ENCODE measurements around the gene PEA15.

Gene PEA15

DNA sequence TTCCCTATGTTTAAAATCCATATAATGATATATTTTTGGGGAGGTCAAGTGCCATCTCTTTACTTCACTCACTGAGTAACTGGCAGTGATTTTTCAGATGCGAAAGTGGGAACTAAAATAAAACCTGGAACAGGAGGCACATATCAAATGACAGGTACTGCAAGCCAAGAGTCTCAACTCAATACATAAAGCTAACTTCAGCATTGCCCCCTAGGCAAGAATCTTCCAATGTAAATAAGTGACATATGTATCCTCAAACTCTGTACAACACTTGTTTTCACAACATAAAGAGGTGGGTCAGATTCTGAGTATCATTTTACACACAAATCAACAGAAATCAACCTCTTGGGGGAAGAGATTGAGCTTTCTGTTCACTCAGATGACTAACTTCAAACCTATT, 39.0 kb downstream of the PEA15 start:
- no peak for DNase-seq

DNA sequence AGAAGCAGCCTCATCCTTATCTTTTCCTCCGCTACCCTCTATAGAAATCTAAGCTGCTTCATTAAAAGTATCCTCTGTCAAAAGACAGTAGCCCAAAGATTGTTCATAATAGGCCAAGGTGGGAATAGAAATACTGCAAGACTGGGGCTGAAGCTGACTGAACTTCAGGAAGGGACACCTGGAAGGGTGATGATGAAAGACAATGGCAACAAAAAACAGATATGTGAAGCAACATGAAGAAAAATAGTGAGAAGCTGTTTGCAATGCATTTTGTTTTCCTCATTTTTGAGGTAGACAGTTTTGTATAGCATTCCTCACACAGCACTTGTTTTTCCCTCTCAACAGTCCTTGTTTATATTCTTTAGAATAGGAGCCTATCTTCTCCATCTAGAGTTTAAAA, 40.2 kb downstream of the PEA15 start:
- DNase-seq: no peak

DNA sequence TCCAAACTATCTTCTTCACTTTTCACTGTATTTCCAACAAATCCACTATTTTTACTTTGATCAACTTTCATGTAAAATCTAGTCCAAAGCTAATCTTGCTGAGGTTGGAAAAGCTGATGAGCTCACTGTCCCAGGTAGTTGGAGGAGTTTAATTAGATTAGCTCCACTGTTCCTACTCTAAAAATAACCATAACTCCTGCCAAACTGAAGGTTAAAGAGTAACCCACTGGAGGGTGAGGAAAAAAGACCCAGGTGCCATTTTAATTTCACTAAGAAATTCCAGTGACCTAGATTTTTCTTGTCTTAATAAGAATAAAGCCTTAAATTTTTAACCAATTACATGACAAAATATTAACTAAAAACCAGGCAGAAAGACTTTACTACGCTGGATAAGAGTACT, 41.9 kb downstream of the PEA15 start:
- DNase-seq: no peak

DNA sequence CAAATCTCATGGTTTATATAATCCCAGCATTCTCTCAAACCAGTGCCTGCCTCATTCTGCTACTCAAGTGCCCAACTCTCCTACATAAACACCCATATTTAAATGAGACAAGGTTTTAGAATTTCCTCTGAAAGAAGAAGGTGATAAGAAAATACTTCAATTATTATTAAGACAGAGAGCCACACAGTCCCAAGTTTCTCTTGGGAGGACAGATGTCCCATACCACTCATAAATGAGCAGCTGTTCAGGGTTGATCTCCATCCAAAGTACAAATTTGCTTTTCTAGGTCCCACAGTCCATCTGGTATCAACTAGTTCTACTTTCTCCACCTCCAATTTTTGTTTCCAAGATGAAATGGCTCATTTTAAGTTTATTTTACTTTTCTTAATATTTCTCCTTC, 45.8 kb downstream of the PEA15 start:
- DNase-seq: no peak

DNA sequence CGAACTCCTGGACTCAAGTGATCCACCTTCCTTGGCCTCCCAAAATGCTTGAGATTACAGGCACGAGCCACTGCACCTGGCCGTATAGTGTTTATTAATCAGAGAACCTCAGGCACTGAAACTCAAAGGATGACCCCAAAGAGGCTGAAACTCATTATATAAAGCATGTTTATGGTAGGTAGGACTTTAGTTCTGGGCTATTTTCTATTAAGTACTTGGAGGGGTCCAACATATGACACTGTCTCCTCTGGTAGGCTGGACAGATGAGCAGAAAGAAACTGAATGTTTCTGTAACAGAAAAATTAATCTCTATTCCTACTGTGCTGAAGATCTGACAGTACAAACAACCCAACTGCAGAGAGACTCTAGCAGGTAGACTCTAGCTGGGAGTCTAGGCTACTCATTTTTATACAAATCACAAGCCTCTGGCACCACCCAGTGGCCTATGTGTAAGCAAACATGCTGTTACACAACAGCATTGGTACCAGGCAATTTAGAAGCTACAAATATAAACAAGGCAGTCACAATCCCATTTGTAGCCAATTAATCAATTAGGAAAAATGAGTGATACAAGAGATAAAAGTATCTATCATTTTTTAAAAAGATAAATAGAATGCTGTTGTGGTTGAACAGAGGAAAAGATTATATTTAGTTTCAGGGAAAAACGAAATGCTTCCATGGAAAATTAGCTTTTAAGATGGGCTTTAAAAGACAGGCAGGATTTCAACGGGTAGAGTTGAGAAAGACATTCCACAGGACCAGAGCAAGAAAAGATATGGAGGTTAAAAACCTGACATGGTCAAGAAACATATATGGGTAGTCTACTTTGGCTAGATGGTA, 46.7 kb downstream of the PEA15 start:
- DNase-seq: peak; percentile 43

DNA sequence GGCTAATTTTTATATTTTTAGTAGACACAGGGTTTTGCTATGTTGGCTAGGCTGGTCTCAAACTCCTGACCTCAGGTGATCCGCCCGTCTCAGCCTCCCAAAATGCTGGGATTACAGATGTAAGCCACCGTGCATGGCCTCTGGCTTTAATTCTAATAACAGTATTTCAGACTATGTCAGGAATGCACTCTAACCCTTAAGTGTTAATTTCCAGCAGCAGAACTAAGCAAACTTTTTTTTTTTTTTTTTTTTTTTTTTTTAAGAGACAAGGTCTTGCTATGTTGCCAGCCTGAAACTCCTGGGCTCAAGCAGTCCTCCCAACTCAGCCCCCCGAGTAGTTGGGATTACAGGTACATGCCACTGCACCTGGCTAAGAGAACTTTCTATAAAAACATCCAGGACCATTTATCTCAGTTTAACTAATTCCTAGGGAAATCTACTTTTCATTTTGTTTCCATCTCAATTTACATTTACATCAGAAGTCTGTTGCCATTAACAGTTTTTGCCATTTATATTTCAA, 50.7 kb downstream of the PEA15 start:
- no peak for DNase-seq

DNA sequence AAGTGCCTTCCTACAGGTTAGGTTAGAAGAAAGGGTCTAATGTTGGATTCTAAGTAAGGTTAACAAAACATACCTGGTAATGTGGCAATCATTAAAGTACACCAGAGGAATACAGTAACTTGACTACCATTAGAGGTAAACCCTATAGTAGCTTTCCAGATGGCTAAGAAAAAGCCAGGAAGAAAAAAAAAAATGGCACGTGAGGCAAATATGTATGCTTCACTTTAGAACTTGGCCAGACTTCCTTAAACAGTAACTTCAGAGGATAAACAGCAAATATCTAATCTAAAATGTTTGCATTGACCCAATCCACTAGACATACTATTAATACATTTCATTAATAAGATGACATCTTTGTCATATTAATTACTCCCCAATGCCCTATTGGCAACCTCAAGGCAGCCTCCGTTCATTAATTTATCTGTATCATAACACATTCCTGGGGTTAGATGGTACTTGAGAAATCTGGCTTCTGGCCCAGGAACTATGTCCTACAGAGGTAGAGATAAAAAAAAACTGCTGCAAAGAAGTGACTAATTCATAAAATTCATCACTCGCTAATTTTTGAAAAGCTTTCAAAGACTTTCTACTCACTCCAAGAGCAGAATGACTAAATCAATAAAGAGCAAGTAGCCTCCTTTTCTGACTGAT, 51.3 kb downstream of the PEA15 start:
- peak; percentile 30 for DNase-seq

DNA sequence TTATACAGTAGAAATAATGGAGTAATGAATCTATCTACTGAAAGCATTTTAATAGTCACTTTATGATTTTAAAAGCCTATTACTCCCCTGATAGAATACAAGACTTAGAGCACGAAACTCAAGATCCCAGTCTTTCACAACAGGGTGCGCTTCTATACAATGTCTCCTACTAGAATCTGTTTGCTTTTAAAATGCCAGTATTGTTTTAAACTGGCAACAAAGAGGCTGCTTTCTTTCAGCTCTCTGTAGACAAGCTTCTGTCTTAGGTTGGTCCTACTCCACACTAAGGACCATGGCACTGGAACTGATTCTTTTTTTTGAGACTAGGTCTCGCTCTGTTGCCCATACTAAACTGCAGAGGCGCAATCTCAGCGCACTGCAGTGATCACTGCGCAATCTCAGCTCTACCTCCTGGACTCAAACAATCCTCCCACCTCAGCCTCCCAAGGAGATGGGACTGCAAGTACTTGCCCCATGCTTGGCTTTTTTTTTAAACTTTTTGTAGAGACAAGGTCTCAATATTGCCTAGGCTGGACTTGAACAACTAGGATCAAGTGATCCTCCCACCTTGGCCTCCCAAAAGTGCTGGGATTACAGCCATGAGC, 52.3 kb downstream of the PEA15 start:
- no peak for DNase-seq

DNA sequence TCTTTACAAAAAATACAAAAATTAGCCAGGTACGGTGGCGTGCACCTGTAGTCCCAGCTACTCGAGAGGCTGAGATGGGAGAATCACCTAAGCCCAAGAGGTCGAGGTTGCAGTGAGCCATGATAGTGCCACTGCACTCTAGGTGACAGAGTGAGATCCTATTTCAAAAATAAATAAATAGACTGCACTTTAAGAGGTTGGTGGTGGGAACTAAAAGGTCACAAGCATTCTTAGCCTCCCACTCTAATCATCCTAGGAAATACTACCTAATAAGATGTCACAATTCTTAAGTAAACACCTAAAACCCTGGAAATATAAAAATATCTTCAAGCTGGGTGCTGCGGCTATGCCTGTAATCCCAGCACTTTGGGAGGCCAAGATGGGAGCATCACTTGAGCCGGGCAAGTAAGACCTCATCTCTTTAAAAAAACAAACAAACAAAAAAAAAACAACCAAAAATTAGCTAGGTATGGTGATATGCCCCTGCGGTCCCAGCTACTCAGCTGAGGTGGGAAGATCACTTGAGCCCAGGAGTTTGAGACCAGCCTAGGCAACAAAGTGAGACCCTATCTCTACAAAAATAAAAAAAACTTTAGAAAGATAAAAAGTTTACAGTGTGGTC, 53.1 kb downstream of the PEA15 start:
- DNase-seq: no peak

DNA sequence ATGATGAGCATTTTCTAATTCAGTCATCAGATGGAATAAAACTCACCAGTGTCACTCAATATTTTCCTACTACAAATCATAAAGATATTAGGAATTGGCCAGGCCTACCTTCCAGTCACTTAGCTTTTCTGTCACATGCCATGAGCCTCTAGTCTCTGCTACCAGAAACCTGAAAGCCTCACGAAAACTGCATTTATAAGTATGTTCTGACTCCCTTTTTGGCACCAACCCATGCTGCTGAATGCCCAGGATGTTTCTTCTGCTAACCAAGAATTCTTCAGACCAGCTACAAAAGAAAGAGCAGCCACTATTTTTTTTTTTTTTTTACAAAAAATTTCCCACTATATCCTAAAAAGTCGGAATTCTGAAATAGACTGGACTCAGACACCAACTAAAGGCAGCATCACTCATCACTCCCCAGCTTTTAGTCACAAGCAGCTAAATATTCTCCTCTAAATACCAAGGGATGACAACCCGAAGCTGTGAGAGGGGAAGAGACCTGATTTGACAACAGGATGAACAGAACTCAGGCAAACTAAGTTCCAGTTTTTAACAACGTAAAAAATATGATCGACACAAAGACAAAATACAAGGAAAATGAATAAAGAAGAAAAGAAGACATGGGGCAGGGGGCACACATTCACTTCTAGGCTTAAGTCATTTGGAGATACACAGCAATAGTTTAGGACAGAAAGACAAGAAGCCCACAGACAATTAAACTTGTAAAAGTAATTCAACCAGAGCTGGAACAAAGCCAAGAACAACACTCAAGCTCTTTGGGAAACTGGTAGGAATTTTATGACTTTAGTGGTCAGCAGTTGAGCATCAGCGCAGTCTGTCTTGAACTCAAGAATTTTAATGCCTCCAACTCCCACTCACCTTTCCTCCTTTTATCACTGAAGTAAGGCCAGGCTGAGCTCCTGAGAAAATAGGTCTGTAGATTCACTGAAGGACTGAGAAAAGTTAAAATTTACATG, 55.5 kb downstream of the PEA15 start:
- DNase-seq: peak; percentile 11

DNA sequence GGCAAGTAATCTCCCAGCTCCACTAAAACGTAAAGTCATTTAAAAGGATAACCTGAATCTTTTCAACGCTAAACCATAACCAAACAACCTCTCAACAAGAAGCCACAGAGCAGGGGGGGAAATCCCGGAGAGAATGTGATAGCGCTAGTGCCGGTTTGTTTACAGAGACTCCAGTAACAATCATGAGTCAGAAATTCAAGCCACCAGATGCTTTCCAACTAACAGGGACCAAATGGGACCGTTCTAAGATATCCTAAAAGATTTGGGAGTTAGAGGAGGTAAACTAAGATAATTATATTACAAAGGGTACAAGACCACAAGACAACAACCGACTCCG, 56.3 kb downstream of the PEA15 start:
- DNase-seq: peak; percentile 48

DNA sequence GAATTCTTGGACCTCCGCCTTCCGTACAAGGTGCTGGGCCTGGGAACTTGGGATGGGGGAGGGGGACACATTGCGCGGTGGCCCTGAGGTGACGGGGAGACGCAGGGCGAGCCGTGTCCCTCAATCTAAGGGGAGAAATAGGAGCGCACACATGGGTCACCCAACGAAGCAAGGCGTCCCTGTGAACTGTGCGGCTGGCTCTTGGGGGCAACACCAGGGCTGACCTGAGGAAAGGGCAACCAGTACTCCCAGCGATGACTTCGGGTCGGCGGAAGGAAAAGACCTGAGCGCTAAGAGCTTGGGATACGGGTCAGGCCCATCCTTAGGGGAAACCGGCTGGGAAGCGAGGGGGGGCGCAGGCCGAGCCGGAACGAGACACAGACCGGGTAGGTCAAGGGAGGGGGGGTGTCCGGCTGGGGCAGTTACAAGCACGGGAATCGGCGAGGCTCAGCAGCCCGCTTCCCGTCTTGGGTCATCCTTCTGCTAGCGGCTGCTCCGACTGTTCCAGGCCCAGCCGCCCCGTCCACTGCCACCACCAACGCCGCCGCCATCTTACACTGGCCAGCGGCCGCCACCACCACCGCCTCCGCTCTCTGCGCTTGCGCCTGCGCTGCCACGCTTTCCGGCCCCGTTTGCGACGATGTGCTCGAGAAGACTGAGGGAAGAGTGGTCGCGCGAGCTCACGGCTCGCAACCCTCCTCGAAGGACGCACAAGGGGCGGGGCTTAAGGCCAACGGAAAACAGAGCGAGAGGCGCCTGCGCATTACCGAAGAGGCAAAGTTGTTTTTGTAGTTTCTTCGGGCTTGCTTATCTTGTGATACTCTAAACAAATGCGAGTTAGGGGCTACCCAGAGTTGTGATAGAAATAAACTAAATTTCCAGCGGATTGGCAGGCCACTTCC, 57.0 kb downstream of the PEA15 start, which contains the start of gene DCAF8:
DCAF8 (minus strand) TSS at position 657 of the 902 bp plus-strand sequence. CDS start 18,541 bp downstream, outside the sequence.
- peak; percentile 96 for DNase-seq

DNA sequence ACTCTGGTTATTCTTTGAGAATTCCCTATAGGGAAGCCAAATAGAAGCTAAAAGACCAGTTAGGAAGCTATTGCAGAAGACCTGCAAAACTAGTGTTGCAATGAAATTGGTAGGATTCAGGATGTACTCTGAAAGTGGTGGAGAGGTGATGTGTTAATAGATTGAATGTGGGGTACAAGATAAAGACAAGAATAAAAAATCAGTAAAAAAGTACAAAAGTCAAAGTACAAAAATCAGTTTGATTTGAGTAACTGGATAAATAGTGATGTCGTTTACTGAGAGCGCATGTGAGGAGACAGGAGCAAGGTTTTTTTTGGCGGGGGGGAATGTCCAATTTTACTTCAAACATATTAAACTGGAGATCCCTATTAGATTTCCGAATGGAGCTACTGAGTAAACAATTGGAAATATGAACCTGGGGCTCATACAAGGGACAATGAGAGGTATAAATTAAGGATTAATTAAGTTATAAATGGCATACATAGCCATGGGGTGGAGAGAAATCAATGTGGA, 59.7 kb downstream of the PEA15 start:
- no peak for DNase-seq
